H1 (cell line): ENCODE results near the gene CDC123. TPM values are rescaled to one million over a fixed set of nuclear protein-coding genes. Genes with fewer than 3 reads are reported as not detected.

Source experiments
- BACH1 ChIP-seq: IDR thresholded peaks from 2 replicates; pipeline ENCODE4 v1.6.1; 2012; ENCODE audit warnings: low read length, improper control_type of control experiment
- CHD2 ChIP-seq: IDR thresholded peaks from 2 replicates; pipeline ENCODE4 v1.6.1; 2012; ENCODE audit warnings: low read length, improper control_type of control experiment
- EGR1 ChIP-seq: IDR thresholded peaks from 2 replicates; pipeline ENCODE4 v1.6.1; 2011; ENCODE audit warnings: low read depth, low read length, borderline replicate concordance
- EP300 ChIP-seq, 2 experiments: IDR thresholded peaks; 1 replicate in 1 of 2; 2 replicates in 1 of 2; pipeline ENCODE4 v1.6.1; 2011 to 2012; ENCODE audit warnings: low read depth in 2 of 2, low read length in 2 of 2, mild to moderate bottlenecking in 2 of 2, borderline replicate concordance in 1 of 2, inconsistent platforms in 1 of 2, moderate library complexity in 1 of 2
- GABPA ChIP-seq: IDR thresholded peaks from 2 replicates; pipeline ENCODE4 v1.6.1; 2011; ENCODE audit warnings: mild to moderate bottlenecking, low read length, moderate library complexity, borderline replicate concordance; ENCODE audit not compliant: insufficient read depth
- RAD21 ChIP-seq, 2 experiments: IDR thresholded peaks in 1 of 2; conservative IDR thresholded peaks in 1 of 2; 2 replicates each; pipeline ENCODE4 v1.6.1; 2011; ENCODE audit warnings: low read depth in 2 of 2, low read length in 2 of 2, improper control_type of control experiment in 1 of 2, inconsistent platforms in 1 of 2, mild to moderate bottlenecking in 1 of 2, moderate library complexity in 1 of 2
- SP1 ChIP-seq: IDR thresholded peaks from 2 replicates; pipeline ENCODE4 v1.6.1; 2011; ENCODE audit warnings: low read depth, low read length
- polyA plus RNA-seq, 7 experiments: library from polyadenylated mRNA; depleted of rRNA in 3 of 7; stranded (reverse) in 5 of 7; unstranded in 2 of 7; fragments of >200 nt in 5 of 7; fragments of 200-250 nt in 2 of 7; gene quantifications; 1 replicate in 5 of 7; 2 replicates in 1 of 7; 4 replicates in 1 of 7; pipeline versions ENCODE4 v1.2.1 to v1.2.3, GENCODE V29; 2011 to 2013; ENCODE audit warnings: missing spikeins in 2 of 7, mixed read lengths in 2 of 7
- total RNA-seq: library from RNA; stranded (reverse); fragmentation: NEBNext Ultra II Directional; extraction: Animal tissue kit (Norgen Biotek cat#: 25700); gene quantifications from 2 replicates; pipeline ENCODE4 v1.2.1, GENCODE V29; 2021

CDC123 gene
- total and polyA plus RNA-seq, 2 of the 8 experiments (the other 6 are each of a cell fraction or from before 2014, with no cell fraction given): 115 to 202 TPM

GRCh38 chr10:12299222-12299965 is 103.4 kb downstream of the CDC123 start (continued):
- TF ChIP-seq EGR1 (no peak), RAD21 (IDR thresholded peaks at IDR 0.05 in 1 of 2, conservative IDR thresholded peaks at IDR 0.05 in 1 of 2; ENCODE audit: low read depth in 2 of 2, low read length in 2 of 2) (no peak), CHD2 (no peak), GABPA (no peak), BACH1 (no peak), EP300 (IDR thresholded peaks at IDR 0.05; ENCODE audit: borderline replicate concordance in 1 of 2, low read depth in 2 of 2, low read length in 2 of 2) (no peak), SP1 (no peak)

Other genes starting within 250 kb of the CDC123 start
- gene UPF2, start 153.4 kb upstream of the CDC123 start, total RNA-seq: 32.8 and 33.6 TPM in 2 replicates
- gene UPF2, start 153.4 kb upstream of the CDC123 start, polyA plus RNA-seq (2011; rRNA removed): 4.1 and 6.2 TPM in 2 replicates
- gene DHTKD1, start 127.2 kb upstream of the CDC123 start, total RNA-seq: 49.8 and 50.7 TPM in 2 replicates
- gene DHTKD1, start 127.2 kb upstream of the CDC123 start, polyA plus RNA-seq (2011; rRNA removed): 74.6 and 74.9 TPM in 2 replicates
- gene SEC61A2, start 66.5 kb upstream of the CDC123 start, total RNA-seq: 14.5 and 18.2 TPM in 2 replicates
- 13.7 and 19.2 TPM in 2 replicates for gene SEC61A2, start 66.5 kb upstream of the CDC123 start, polyA plus RNA-seq (2011; rRNA removed)
- gene NUDT5, start 297 bp upstream of the CDC123 start, total RNA-seq: 127 and 134 TPM in 2 replicates
- gene NUDT5, start 297 bp upstream of the CDC123 start, polyA plus RNA-seq (2011; rRNA removed): 84.0 and 130 TPM in 2 replicates
- 8.9 and 10.6 TPM in 2 replicates for gene CAMK1D, start 153.4 kb downstream of the CDC123 start, total RNA-seq
- 3.5 and 3.6 TPM in 2 replicates for gene CAMK1D, start 153.4 kb downstream of the CDC123 start, polyA plus RNA-seq (2011; rRNA removed)